GM21737 (cell line): ENCODE data around the gene GALNT7.
"Not testable (repeated sequence)": the region's sequence is repeated elsewhere in the genome, so short reads cannot be mapped to it uniquely, and the experiment has no call there.

ENCODE experiments used
- ATAC-seq: cut with Tn5 transposase; IDR thresholded peaks from one replicate; pipeline ENCODE4 v1.9.1; 2021; ENCODE audit warnings: mild to moderate bottlenecking, moderate library complexity; ENCODE audit not compliant: unreplicated experiment

Gene GALNT7

DNA sequence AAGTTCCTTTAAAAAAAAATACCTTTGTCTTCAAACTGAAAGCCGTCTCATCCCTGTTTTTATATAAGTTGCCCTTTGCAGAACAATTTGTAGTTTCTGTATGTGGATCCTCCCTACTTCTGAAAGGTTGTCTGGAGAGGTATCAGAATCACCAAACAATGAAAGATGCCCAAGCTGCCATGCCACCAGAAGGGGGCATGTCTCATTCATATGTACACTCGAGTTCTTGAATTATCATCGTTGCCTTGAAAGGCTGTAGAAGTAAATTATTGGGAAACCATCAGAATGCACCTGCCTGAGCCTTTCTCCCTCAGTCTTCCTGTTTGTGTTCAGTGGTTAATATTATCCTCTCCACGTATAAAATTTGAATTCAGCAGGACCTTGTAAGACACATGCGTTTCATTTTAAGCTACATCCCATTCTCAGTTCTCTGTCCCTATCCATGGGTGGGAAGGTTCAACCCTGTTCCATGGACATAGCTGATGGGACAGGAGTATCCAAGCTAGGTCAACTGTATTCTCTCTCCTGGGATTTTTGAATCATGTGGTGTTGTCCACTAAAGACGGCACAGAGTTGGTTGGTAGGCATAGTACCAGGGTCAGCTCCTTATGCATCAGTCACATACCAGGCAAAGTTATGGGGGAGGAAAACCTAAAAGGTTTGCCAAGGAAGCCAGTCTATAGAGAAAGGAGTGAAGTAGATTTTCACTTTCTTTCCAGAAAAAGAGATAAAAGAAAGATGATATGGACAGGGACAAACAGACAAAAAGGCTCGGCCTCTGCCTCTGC, 24.0 kb downstream of the GALNT7 start:
- no peak for ATAC-seq

DNA sequence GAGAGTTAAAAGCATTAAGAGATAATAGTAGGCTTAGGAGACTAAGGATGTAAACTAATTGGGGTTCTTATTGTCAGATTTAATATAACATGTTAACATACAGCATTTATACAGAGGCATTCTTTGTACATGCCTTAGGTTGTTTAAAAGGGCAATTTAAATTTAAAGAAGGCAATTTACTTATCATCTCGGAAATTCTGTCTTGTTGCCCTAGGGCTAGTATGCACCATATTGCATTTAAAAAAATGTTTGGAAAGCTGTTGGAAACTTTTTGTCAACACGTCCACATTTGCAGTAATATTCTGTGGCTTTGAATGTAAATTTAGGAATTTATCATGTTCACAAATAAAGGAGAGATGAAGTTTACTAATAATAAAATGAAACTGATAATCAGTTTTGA, 25.5 kb downstream of the GALNT7 start:
- ATAC-seq: no peak

DNA sequence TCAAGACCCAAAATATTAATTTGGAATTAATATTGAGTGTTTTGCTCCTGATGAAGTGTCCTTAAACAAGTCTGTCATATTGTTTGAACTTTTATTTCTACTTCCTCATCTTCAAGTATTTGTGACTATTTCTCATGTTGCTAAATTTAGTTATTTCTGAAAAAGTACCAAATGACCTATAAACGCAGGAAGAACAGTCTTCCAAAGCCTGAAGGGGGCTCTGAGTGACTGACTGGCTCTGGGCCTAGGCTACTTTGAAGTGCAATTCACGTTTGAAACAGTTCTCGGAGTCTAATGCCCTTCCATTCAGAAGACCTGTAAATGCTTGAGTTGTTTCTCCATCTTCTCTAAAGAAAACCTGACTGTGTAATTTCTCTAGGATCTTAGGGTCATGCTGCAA, 26.5 kb downstream of the GALNT7 start:
- ATAC-seq: no peak

DNA sequence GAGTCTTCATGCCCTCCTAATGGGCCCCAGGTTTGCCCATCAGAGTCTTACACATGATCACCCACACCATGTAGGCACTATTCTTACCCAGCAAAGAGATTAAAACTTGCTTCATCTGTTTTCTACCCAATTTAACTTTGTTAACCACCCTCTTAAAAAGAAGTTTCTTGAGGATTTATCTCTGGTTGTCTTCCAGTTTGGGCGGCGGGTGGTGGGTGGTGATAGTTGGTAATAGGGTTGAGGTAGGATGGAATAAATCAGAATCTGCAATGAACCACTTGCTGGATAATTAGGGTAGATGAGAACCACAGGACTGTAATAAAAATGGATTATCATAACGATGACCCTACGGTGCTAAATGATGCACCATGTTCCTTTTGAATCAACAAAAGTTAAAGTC, 30.9 kb downstream of the GALNT7 start:
- ATAC-seq: no peak

DNA sequence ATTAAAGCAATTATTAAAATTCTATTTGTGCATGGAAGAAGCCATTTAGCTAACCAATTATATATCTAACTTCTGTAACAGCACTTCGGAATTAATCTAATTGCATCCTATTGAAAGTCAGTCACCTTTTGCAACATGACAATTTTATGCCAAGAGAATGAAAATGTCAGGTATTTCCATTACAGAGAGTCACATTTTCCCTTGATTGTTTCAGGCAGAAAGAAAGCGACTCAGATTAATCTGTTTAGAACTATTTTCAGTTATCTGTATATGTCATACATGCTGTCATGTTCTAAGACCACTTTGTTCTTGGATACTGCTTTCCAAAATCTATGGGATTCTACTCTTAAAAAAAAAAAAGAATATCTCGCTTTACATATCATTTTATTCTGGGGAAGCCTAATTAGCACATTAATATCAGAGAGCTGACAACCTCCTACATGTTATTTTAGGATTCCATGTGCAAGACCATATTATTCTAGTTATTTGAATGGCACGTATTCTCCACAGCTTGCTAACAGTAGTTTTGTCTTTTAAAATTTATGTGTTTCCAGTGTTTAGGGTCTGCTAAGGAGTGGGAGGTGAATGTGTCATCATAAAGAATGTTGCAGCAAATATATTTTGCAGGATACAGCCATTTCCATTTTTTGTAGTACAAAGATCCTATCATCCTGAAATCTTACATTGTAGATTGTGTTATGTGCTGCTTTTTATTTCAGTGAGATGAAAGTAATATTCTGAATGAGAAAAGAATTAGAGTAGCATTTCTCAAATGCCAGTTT, 31.7 kb downstream of the GALNT7 start:
- no peak for ATAC-seq

DNA sequence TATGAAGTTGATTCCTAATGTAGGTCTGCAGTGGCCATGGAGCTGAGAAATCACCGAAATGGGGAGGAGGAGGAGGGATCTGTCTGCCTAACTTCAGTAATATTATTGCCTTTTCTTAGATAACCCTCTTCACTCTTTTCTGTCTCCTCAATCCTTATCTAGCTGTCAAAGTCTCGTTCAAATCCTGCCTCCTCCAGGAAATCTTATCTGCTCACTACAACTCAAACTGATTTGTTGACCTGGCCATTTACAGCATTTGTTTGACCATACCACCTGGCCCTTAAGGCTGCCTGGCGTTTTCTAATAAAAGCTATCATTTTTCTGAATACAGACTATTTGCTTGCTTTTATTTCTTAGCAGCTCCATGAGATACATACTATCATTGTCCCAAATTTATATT, 33.8 kb downstream of the GALNT7 start:
- no peak for ATAC-seq

DNA sequence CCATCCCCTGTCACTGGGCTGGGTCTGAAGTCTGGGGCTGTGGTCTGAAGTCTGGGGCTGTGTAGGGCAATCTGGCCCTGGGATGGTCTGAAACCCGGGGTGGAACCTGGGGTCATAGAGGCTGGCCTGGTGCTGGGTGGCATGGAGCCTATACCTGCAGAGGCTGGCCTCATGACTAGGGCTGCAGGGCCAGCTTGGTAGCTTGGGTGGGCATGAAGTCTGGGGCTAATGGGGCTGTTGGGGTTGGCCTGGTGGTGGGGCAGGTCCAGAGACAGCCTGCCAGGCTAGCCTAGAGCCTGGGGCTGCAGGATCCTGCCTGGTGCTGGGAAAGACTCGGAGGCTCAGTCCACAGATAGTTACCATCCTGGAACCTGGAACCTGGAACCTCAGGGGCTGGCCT, 37.0 kb downstream of the GALNT7 start:
- no peak for ATAC-seq

DNA sequence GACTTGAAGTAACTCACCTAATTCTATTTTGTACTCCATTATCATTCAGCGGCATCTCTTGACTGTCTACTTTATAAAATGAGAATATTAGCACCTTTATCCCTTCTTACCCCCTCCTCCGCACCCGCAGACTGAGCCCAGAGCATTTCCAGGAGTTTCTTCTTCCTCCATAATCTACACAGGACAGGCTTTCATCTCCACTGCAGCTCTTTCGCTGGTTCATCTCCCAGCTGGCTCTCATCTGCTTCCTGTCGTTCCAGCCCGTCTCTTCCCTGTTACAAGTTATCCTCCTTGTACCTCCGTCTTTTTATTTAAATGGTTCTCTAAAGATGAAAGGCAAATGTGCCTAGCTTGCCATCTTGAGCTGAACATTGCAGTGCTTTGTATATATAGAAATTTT, 39.8 kb downstream of the GALNT7 start:
- no peak for ATAC-seq

DNA sequence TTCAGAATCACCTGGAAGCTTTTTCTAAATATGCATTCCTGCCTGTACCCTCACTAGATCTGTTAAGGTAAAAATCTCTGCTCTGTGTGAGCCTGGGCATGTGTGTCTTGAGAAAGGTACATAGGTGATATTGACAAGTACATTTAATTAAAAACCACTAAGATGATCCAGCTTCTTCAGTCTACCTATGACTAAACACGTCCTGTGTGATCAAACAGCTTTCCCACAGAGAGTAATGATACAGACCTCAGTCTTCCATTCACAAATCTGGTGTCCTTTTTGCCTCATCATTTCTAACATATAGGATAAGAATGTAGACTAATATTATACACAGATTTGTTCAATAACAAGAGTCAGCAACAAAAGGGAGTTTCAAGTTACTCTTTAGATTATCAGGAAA, 42.6 kb downstream of the GALNT7 start:
- ATAC-seq: no peak

DNA sequence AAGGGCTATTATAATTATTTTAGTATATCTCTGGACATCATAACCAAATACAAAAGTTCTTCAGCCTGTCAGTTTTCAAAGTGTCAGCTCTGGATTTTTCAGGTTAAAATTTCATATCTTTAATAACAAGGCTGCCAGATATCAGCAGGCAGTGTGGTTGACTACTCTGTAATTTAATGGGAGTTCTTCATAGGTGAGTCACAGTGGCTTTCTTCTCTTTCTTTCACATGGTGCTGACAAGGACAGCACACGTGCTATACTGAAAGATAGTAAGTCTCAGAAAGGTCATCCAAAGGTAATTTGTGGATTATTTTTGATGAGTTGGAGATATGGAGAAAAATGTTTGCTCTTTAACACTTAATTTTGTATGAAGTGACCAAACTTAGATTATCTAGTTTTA, 43.2 kb downstream of the GALNT7 start:
- ATAC-seq: no peak

DNA sequence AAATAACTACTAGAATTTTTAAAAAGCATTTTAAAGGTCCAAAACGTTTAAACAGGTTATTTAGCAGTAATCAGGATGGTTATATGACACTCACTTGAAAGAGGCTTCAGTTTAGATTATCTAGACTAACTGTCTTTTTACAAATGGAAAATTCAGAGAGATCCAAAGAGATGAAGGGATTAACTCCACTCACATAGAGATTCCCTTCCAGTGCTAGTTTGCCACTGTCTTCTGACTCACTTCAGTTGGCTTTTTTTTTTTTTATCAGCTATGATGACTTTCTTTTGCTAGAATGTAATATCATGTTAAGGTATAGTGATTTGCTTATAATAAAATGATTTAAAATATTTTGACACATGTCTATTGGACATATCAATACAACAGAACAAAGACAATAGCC, 43.8 kb downstream of the GALNT7 start:
- no peak for ATAC-seq

DNA sequence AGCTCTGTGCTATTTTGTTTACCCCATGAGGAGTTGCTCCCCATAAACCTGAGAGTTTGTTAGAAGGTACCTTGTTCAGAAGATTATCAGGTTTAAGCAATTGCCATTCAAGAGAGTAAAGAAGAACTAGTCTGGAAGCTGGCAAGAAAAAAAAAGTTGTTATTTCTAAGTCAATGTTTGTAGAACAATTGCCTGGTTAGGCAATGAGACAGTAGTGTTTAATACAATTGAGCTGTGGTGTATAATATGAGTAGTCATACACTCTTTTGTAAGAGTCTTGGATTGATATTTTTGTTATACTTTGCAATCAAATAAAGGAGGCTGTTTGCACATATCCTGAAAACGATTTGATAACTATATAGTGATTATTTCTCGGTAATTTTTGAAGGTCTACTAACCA, 44.7 kb downstream of the GALNT7 start:
- ATAC-seq: no peak

DNA sequence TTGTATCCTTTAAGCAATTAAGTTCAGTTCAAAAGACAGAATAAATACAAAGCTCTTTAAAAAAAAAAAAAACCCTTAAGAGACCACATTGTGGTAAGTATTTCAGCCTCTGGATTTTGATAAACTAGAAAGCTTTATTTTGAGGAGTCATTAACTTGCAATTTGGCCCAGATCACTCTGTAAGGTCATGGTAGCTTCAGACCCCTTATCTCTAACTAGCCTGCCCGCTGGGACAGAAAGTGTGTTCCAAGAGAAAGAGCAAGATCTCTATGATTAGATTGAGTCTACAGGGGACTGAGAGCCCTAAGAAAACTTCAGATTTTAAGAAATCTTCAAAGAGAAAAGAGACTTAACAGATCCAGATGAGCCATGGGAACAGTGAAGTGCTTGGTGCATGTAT, 45.6 kb downstream of the GALNT7 start:
- no peak for ATAC-seq

DNA sequence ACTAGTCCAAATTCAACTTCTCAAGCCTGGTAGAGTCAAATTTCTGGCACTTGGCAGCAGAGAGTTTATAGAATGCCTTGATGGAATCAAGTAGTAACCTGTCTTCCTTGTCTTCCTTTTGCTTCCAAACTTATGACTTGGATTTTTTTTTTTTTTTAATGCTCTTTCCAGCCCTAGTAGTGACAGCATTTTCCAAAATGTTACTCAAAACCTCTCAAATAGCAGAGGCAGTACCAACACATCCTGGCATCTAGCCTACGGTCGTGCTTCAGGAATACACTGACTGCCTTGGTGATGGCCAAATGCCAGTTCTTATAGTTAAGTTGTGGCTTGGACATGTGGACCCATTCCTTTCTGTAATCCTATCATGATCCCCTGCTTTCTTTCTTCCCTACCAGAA, 46.0 kb downstream of the GALNT7 start:
- ATAC-seq: no peak

DNA sequence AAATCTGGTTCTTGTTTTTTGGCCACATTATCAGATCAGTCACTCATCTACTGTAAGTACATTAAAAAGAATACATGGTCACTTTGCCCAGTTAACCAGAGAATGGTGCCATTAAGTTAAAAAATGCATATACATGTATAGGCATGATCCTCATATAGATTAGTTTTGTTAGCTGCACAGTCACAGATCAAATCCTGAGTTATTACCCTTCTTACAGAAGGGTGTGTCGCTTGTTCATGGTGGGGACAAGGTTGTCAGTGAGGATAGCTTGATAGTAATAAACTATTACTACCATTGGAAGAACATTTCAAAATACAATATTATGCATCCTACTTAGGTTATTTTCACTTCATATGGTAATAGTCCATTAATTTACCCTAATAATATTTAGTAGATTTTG, 48.5 kb downstream of the GALNT7 start:
- ATAC-seq: no peak

DNA sequence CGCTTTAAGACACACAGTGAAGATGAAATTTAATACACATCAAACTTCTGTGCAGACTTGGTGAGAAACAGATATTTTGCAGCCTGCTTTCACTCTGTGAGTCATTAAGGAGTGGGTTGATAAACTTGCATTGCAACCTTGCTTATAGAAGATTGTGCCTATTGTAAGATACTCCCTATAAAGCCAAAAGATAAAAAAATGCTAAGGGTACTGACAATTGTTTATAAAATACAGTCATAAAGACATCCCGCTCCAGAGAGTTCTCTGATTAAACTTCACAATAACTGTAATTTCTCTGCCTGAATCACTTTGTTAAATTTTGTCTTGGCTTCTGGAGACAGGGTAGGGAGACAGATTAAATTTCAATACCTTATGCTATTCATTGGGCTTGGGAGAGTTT, 49.1 kb downstream of the GALNT7 start:
- ATAC-seq: no peak

DNA sequence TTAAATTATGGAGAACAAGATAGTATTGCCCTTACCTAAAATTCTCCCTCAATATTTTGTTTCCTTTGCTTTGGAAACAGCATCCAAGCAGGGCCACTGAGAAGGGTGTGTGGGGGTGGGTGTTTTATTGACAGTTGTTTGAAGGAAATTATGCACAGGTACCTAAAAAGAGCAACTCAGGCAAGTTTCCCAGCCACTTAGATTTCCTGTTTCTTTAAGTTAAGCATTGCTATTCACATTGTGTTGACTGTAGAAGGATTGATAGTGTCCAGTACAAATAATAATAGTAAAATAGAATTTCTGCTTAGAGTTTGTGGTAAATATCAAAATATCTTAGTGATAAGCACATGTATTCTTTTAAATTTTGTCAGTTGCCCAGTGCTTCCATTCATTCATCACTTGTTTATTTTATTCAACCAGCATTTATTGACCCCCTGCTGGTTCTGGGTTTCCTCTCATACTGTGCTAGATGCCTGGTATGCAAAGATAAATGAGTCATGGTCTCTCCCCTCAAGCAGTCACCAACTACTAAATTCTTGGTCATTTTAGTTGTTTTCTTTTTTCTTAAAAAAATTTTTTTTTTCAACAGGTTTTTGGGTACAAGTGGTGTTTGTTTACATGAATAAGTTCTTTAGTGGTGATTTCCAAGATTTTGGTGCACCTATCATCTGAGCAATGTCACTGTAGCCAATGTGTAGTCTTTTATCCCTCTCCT, 50.0 kb downstream of the GALNT7 start:
- ATAC-seq: no peak

DNA sequence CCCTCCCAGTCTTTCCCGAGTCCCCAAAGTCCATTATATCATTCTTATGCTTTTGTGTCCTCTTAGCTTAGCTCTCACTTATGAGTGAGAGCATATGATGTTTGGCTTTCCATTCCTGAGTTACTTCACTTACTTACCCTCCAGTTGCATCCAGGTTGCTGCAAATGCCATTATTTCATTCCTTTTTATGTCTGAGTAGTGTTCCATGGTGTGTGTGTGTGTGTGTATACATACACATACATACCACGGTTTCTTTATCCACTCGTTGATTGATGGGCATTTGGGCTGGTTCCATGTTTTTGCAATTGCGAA, 50.5 kb downstream of the GALNT7 start:
- ATAC-seq: not testable (repeated sequence)

DNA sequence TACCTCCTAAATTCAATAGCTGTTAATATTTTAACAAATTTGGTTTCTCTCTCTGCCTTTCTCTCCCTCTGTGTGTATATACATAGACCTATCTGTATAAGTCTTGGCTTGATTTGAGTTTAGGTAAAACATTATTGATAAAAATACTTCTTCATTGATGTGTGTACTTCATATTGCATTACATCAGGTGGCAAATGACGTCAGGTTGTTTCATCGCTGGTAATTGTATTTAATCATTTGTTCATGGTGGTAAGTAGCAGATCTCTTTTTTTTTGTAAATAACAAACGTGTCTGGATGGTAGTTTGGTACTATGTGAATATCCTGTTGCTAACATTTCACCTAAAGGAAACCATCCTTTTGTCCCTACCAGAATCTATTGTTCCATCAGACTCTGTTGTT, 55.1 kb downstream of the GALNT7 start:
- ATAC-seq: no peak

DNA sequence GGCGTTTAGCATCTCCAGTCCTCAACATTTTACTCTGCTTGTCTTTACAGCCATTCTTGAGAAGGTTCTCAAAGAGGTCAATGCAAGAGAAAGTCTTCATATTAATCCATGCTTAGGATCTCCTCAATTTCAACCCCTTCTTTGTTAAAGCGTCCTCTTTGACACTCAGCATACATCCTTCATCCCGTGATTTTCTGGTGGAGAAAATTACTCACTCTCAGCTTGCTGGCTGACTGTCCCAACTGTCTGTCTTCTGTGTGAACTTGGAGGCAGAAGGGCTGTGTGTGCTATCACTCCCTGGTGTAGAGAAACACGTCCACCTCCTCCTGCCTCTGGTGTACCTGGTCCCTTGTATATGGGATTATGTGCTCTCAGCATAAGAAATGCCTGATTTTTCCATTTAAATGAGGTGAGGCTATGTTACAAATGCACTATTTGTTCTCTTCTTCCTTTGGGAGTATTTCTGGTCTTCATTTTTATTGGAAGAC, 57.8 kb downstream of the GALNT7 start:
- ATAC-seq: no peak

DNA sequence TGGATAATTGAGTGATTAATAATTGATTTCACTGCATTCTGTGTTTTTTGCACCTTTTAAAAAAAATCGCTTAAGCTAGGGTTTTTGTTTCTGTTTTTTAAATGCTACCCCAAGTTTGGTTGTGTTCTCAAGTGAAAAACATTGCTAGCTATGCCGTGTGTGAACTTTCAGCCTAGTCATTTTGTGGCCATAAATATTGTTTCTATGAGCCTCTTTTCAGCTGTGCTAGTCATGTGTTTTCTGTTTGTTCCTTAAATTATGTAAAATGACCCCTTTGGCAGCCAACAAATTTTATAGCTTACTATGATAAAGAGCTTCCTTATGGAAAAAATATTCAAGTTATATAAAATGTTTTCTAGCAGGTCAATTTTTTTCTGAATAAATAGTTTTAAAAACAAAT, 59.1 kb downstream of the GALNT7 start:
- no peak for ATAC-seq

DNA sequence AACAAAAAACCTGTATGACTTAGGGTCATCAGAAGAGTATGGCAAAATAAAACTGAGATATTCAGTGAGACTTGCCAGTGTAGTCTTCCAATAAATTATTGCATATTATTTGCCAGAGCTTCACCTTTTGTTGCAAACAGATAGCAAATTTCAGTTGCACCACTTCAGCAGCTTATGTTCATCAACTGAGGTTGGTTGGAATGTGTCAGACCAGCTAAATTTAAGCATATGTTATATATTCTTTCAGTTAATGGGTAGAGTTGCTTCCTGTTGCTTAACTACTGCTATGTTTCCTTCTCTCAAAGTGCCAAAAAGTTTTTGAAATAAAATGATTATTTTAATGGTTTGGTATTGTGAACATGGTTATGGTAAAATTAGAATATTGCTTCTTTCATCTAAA, 61.5 kb downstream of the GALNT7 start:
- ATAC-seq: peak; percentile 66
